GM19351 (cell line): ENCODE measurements around the gene ANKRD16.
"Not testable (repeated sequence)": the region's sequence is repeated elsewhere in the genome, so short reads cannot be mapped to it uniquely, and the experiment has no call there.

Experiments
- ATAC-seq: cut with Tn5 transposase; IDR thresholded peaks from one replicate; pipeline ENCODE4 v1.9.1; 2021; ENCODE audit warnings: mild to moderate bottlenecking, moderate library complexity; ENCODE audit not compliant: unreplicated experiment

ANKRD16 gene

DNA sequence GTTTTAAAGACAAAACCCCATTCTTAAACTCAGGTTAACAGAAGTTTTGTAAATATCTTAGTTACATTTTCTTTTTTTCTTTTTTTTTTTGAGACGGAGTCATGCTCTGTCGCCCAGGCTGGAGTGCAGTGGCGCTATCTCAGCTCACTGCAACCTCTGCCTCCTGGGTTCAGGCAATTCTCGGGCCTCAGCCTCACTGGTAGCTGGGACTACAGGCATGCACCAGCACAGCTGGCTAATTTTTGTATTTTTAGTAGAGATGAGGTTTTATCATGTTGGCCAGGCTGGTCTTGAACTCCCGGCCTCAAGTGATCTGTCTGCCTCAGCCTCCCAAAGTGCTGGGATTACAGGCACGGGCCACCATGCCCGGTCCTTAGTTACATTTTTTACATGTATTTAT is 12.7 kb downstream of the ANKRD16 start:
- ATAC-seq = not testable (repeated sequence)

GRCh38 chr10:5876181-5876768 is 13.4 kb downstream of the ANKRD16 start:
- ATAC-seq = no peak

GRCh38 chr10:5873515-5873995 is 16.1 kb downstream of the ANKRD16 start:
- peak; percentile 87 for ATAC-seq

- no peak for ATAC-seq
These were observed 18.1 kb downstream of the ANKRD16 start for GRCh38 chr10:5871596-5871995.

GRCh38 chr10:5869156-5869555 is 20.5 kb downstream of the ANKRD16 start:
- ATAC-seq = no peak

- ATAC-seq = not testable (repeated sequence)
These were observed 21.3 kb downstream of the ANKRD16 start for GRCh38 chr10:5868383-5868782.

GRCh38 chr10:5867091-5867615 is 22.5 kb downstream of the ANKRD16 start:
- ATAC-seq = not testable (repeated sequence)

- ATAC-seq = not testable (repeated sequence)
These were observed 23.1 kb downstream of the ANKRD16 start for GRCh38 chr10:5866451-5867081.

GRCh38 chr10:5862981-5863685 is 26.6 kb downstream of the ANKRD16 start:
- ATAC-seq = not testable (repeated sequence)

DNA sequence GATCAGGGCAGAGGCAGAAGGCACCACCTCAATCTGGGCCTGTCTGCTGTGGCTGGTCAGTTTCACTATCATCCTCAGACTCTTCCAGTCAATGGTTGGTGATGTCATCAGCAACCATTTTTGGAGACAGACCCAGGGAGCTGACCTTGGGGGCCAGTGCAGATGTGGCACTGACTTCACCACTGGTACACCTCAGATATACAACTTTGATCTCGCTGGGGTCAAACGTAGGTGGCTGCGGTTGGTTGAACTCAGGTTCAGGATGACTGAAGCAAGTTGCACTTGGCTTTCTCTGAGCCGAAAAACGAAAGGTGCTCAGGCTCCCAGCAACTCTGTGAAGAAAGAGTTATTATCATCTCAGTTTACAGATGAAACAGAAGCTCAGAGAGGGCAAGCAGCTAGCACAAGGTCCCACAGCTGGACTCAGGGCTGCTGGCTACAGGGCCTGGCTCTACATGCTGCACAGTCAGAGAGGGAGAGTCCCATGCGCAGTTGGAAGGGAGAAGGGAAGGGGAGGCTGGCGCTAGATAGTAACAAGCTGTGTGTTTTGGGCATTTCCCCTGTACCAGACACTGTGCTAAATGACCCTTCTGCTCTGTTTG is 27.2 kb downstream of the ANKRD16 start:
- peak; percentile 95 for ATAC-seq

DNA sequence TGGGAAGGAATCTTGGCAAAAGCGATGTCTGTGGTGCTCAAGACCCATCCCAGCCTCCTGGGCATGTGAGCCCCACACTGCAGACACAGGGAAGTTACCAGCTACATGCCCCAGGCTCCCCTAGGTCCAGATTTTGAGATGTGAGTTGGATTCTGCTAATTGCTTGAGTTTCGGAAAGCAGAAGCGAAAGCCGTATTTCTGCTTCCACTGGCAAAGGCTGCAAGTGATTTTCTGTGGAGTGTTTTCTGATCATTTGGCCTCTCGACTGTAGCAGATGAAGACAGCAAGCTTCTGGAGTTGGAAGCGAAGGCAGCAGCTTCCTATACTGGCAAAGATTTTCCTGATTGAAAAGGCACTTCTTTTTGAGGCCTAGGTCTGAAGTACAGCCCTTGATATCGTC is 29.6 kb downstream of the ANKRD16 start:
- ATAC-seq = no peak

- no peak for ATAC-seq
These were observed 30.9 kb downstream of the ANKRD16 start for GRCh38 chr10:5858811-5859210.

GRCh38 chr10:5856701-5857004 is 33.0 kb downstream of the ANKRD16 start:
- ATAC-seq = no peak

GRCh38 chr10:5855979-5856700 is 33.6 kb downstream of the ANKRD16 start:
- no peak for ATAC-seq

DNA sequence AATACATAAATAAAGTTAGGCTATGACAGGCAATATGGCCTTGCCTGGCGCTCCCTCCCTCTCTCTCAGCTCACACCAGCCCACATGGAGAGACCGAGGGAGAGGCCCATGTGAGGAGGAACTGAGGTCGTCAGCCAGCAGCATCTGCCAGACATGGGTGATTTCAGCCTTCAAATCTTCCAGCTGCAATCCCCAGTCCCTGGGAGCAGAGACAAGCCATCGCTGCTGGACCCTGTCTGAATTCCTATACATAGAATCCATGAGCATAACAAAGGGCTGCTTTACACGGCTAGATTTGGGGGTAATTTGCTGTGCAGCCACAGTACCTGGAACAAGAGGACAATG is 35.6 kb downstream of the ANKRD16 start:
- no peak for ATAC-seq

DNA sequence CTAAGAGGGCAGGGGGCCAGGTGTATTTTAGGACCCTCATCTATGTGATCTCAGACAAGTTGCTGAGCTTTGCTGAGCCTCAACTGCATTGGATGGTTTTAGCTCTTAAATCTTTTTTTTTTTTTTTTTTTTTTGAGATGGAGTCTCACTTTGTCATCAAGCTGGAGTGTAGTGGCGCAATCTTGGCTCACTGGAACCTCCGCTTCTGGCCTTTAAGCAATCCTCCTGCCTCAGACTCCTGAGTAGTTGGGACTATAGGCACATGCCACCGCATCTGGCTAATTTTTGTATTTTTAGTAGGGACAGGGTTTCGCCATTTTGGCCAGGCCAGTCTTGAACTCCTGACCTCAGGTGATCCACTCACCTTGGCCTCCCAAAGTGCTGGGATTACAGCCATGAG is 43.0 kb downstream of the ANKRD16 start:
- ATAC-seq = not testable (repeated sequence)

DNA sequence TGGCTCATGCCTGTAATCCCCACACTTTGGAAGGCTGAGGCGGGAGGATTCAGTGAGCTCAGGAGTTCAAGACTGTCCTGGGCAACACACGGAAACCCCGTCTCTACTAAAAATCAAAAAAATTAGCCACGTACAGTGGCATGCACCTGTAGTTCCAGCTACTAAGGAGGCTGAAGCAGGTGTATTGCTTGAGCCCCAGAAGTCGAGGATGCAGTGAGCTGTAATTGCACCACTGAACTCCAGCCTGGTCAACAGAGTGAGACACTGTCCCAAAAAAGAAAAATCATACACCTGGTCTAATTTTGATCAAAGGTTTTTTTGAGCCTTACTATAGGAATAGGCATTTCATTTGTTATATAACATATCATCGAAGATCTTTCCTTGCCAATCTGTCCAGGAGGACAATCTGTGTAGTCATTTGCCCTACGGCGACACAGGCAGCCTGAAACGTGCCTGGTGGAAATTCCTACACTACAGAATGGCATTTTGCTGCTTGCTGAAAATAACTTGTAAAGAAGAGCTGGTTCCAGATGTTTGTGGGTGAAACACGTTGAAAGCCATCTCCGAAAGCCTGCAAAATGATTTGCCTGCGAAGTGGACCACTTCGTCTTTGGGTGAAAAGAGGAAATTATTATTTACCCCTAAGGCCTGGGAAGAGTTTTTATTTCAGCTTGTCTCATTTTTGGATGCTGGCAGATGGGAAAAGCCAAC is 45.2 kb downstream of the ANKRD16 start:
- ATAC-seq = no peak

GRCh38 chr10:5843686-5844344 is 45.9 kb downstream of the ANKRD16 start:
- ATAC-seq = no peak

DNA sequence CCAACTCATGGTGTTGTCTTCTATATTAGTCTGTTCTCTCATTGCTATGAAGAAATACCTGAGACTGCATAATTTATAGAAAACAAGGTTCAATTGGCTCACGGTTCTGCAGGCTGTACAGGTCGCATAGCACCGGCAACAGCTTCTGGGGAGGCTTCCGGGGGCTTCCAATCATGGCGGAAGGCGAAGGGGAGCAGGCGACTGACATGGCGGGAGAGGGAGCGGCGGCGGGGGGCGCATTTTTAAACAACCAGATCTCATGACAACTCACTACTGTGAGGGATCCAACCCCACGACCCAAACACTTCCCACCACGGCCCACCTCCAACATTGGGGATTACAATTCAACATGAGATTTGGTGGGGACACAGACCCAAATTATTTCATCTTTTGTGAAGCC is 47.7 kb downstream of the ANKRD16 start:
- ATAC-seq = no peak
